Panc1 (cell line): ENCODE data around the gene SPECC1L. TPM values are rescaled to one million over a fixed set of nuclear protein-coding genes. Genes with fewer than 3 reads are reported as not detected.
"Not testable (repeated sequence)": the region's sequence is repeated elsewhere in the genome, so short reads cannot be mapped to it uniquely, and the experiment has no call there.

Source experiments
- ATAC-seq: fragments of 200-7000 bp; cut with Tn5 transposase; 2 replicates; pipeline ENCODE4 v1.9.1; 2020; ENCODE audit warnings: mild to moderate bottlenecking, moderate library complexity
- BruUV-seq: library from RNA; stranded (reverse); fragments of 400-500 nt; replicated peaks from 2 replicates; lab custom pipeline; 2021; lab: Mats Ljungman, UMichigan
- CTCF ChIA-PET: fragments of 300-600 bp; sonication (Branson Sonifier 250); formaldehyde crosslinking; loops from one replicate; lab custom pipeline; 2022; ENCODE audit warnings: antibody characterized with exemption; lab: Charles Lee
- POLR2A ChIA-PET: fragments of 300-600 bp; sonication (Branson Sonifier 250); formaldehyde crosslinking; loops from one replicate; lab custom pipeline; 2022; ENCODE audit warnings: antibody characterized with exemption; lab: Charles Lee
- DNase-seq: peaks from one replicate; pipeline ENCODE4 v3.0.0-alpha.2; 2010; ENCODE audit warnings: low read depth, low spot score
- H3K27ac ChIP-seq: 2 replicates; pipeline ENCODE4 v1.5.1; 2011; ENCODE audit warnings: mild to moderate bottlenecking, low read length, inconsistent platforms
- H3K27me3 ChIP-seq: fragments of 200-500 bp; sonication (Bioruptor generic); 2 replicates; pipeline ENCODE4 v1.6.0; 2014; ENCODE audit warnings: low read length, inconsistent platforms; ENCODE audit not compliant: control insufficient read depth, insufficient read depth
- H3K36me3 ChIP-seq: fragments of 200-500 bp; sonication (Bioruptor generic); 2 replicates; pipeline ENCODE4 v1.5.1; 2014; ENCODE audit warnings: inconsistent platforms, mild to moderate bottlenecking, low read length, moderate library complexity; ENCODE audit not compliant: control insufficient read depth, insufficient read depth
- H3K4me1 ChIP-seq: 2 replicates; pipeline ENCODE4 v1.5.1; 2011; ENCODE audit warnings: inconsistent platforms, mild to moderate bottlenecking, low read length, moderate library complexity; ENCODE audit not compliant: control insufficient read depth, insufficient read depth
- H3K4me3 ChIP-seq, 2 experiments: 2 replicates each; pipeline ENCODE4 v1.5.1; 2011 to 2012; ENCODE audit warnings: low read depth in 2 of 2, low read length in 2 of 2, mild to moderate bottlenecking in 2 of 2, inconsistent platforms in 1 of 2, moderate library complexity in 1 of 2
- H3K9me3 ChIP-seq: fragments of 200-500 bp; sonication (Bioruptor generic); 2 replicates; pipeline ENCODE4 v1.5.1; 2014; ENCODE audit warnings: low read depth, mild to moderate bottlenecking, inconsistent platforms, low read length, moderate library complexity; ENCODE audit not compliant: control insufficient read depth, insufficient read depth
- CTCF ChIP-seq: fragments of 450-650 bp; IDR thresholded peaks from 2 replicates; pipeline ENCODE4 v1.5.1; 2017; ENCODE audit warnings: mild to moderate bottlenecking
- POLR2AphosphoS5 ChIP-seq: IDR thresholded peaks from 2 replicates; pipeline ENCODE4 v1.6.1; 2012; ENCODE audit warnings: mild to moderate bottlenecking, low read depth, low read length, moderate library complexity
- REST ChIP-seq, 2 experiments: IDR thresholded peaks; 2 replicates each; pipeline ENCODE4 v1.6.1; 2011 to 2012; ENCODE audit warnings: low read depth in 2 of 2, control low read depth in 1 of 2, low read length in 1 of 2, mild to moderate bottlenecking in 1 of 2, moderate library complexity in 1 of 2; ENCODE audit not compliant: insufficient read depth in 1 of 2
- SIN3A ChIP-seq: IDR thresholded peaks from 2 replicates; pipeline ENCODE4 v1.6.1; 2012; ENCODE audit warnings: low read depth, mild to moderate bottlenecking, low read length, moderate library complexity, borderline replicate concordance; ENCODE audit not compliant: insufficient read depth
- TCF7L2 ChIP-seq: IDR thresholded peaks from 2 replicates; pipeline ENCODE4 v1.6.1; 2011; ENCODE audit warnings: mild to moderate bottlenecking, low read depth, low read length, inconsistent platforms
- in situ Hi-C: cut with HindIII; loops from 2 replicates; pipeline ENCODE4 v1.10.0; 2016; ENCODE audit warnings: low sequenced_read_pairs, low pct_unique_long_range_greater_than_20kb
- intact Hi-C: fragments of 100-400 bp; cut with micrococcal nuclease; formaldehyde crosslinking; loops from one replicate; pipeline ENCODE4 v1.10.0; 2022; ENCODE audit not compliant: unreplicated experiment
- total RNA-seq: library from RNA; stranded (reverse); gene quantifications from one replicate; pipeline ENCODE4 v1.2.1, GENCODE V29; 2021; ENCODE audit not compliant: unreplicated experiment

The SPECC1L gene
- total RNA-seq, 1 experiment from 2014 or later = 43.3 TPM

GRCh38 chr22:24290459-24290858 lies 19.8 kb downstream of the SPECC1L start:
- no peak for ATAC-seq

GRCh38 chr22:24291515-24292201 lies 21.0 kb downstream of the SPECC1L start:
- no TSS peak for BruUV-seq
- peaks cover 19% of the 10 kb centered on the region for H3K4me1 ChIP-seq
- H3K4me3 ChIP-seq = no peak overlapping the region
- POLR2A ChIA-PET = no interaction called here
- no peak for TF ChIP-seq TCF7L2
- no peak for TF ChIP-seq REST (IDR thresholded peaks at IDR 0.05; ENCODE audit: insufficient read depth in 1 of 2, low read depth in 2 of 2, low read length in 1 of 2)
- no peak for TF ChIP-seq CTCF
- TF ChIP-seq SIN3A = no peak
- H3K27ac ChIP-seq = peak overlapping the region; percentile 51; the same call in 1 of the 2 replicates
- no peaks in the 10 kb centered on the region for H3K36me3 ChIP-seq
- intact Hi-C loops = no loop called here
- H3K27me3 ChIP-seq = no peaks in the 10 kb centered on the region
- ATAC-seq (no peak), DNase-seq (no peak)
- in situ Hi-C loops = no loop called here
- CTCF ChIA-PET = no interaction called here
- no peaks in the 10 kb centered on the region for H3K9me3 ChIP-seq

More at GRCh38 chr22:24290459-24290858, 19.8 kb downstream of the SPECC1L start:
- H3K36me3 ChIP-seq = no peaks in the 10 kb centered on the region
- H3K9me3 ChIP-seq = no peaks in the 10 kb centered on the region
- in situ Hi-C loops = no loop called here
- H3K27ac ChIP-seq = no peak overlapping the region
- H3K27me3 ChIP-seq = no peaks in the 10 kb centered on the region
- POLR2A ChIA-PET = no interaction called here
- no TSS peak for BruUV-seq
- H3K4me3 ChIP-seq = no peak overlapping the region
- peaks cover 23% of the 10 kb centered on the region for H3K4me1 ChIP-seq
- TF ChIP-seq SIN3A (no peak), POLR2AphosphoS5 (no peak), CTCF (no peak), TCF7L2 (no peak), REST (IDR thresholded peaks at IDR 0.05; ENCODE audit: insufficient read depth in 1 of 2, low read depth in 2 of 2, low read length in 1 of 2) (no peak)
- CTCF ChIA-PET = no interaction called here
- DNase-seq = no peak
- intact Hi-C loops = no loop called here

- H3K27ac ChIP-seq, BruUV-seq, H3K27me3 ChIP-seq, intact Hi-C loops, H3K4me3 ChIP-seq, H3K9me3 ChIP-seq, ATAC-seq, H3K36me3 ChIP-seq, in situ Hi-C loops, CTCF ChIA-PET, DNase-seq, POLR2A ChIA-PET: not testable (repeated sequence)
- H3K4me1 ChIP-seq = peaks cover 19% of the 10 kb centered on the region
These were observed 21.7 kb downstream of the SPECC1L start for GRCh38 chr22:24292202-24292830.
